Ectodermal cell (in vitro differentiated cells): ENCODE data around the gene TIMP1.
A peak's percentile ranks its signal among the peaks of the same experiment; 100 is the strongest.

ENCODE experiments used
- H3K27ac ChIP-seq: 2 replicates; pipeline ENCODE4 v1.7.0; 2013; ENCODE audit warnings: mild to moderate bottlenecking, low read depth, low read length; ENCODE audit not compliant: insufficient read depth, poor library complexity, severe bottlenecking
- H3K27me3 ChIP-seq: 2 replicates; pipeline ENCODE4 v1.7.0; 2013; ENCODE audit warnings: mild to moderate bottlenecking, low read length; ENCODE audit not compliant: insufficient read depth, control insufficient read depth, poor library complexity, severe bottlenecking
- H3K36me3 ChIP-seq: one replicate; pipeline ENCODE4 v1.7.0; 2013; ENCODE audit warnings: low read length; ENCODE audit not compliant: control insufficient read depth, insufficient read depth
- H3K4me1 ChIP-seq: one replicate; pipeline ENCODE4 v1.7.0; 2013; ENCODE audit warnings: low read length; ENCODE audit not compliant: control insufficient read depth, insufficient read depth
- H3K4me3 ChIP-seq: 2 replicates; pipeline ENCODE4 v1.7.0; 2013; ENCODE audit warnings: low read depth, low read length, control low read depth; ENCODE audit not compliant: insufficient read depth
- H3K9me3 ChIP-seq: 2 replicates; pipeline ENCODE4 v1.7.0; 2013; ENCODE audit warnings: mild to moderate bottlenecking, low read length, moderate library complexity; ENCODE audit not compliant: control insufficient read depth
- WGBS, 2 experiments: methylation state at CpG; one replicate each; pipeline ENCODE4 v1.1.7; 2013; ENCODE audit warnings: missing lambda C conversion rate in 2 of 2; 5-methylcytosine and 5-hydroxymethylcytosine counted together

Gene TIMP1

GRCh38 chrX:47618923-47619485 is 36.8 kb downstream of the TIMP1 start:
- no peak overlapping the region for H3K27ac ChIP-seq
- no peaks in the 10 kb centered on the region for H3K9me3 ChIP-seq
- no peaks in the 10 kb centered on the region for H3K4me1 ChIP-seq
- peak overlapping the region; percentile 32 for H3K4me3 ChIP-seq
- 48% methylated on average over 32 of the region's 32 CpGs for WGBS, 2 experiments
- H3K27me3 ChIP-seq = peaks cover 17% of the 10 kb centered on the region
- no peaks in the 10 kb centered on the region for H3K36me3 ChIP-seq

- Histone ChIP-seq H3K4me1 (no peaks in the 10 kb centered on the region), H3K36me3 (no peaks in the 10 kb centered on the region), H3K27ac (no peak within 1 kb of the TSS), H3K9me3 (no peaks in the 10 kb centered on the region), H3K4me3 (peak within 1 kb of the TSS; percentile 32), H3K27me3 (peaks cover 17% of the 10 kb centered on the region)
- 1 to 2% methylated on average over 81 to 88 of the region's 88 CpGs for WGBS, 2 experiments
Observed at GRCh38 chrX:47619486-47620302, 37.5 kb downstream of the TIMP1 start, which contains the start of gene SYN1. TSS of gene SYN1 (minus strand) at chrX:47619857. CDS start at chrX:47619728, 129 bp downstream.

- Histone ChIP-seq H3K4me3 (no peak overlapping the region), H3K9me3 (no peaks in the 10 kb centered on the region), H3K4me1 (no peaks in the 10 kb centered on the region), H3K27me3 (peaks cover 17% of the 10 kb centered on the region), H3K36me3 (no peaks in the 10 kb centered on the region), H3K27ac (no peak overlapping the region)
- 55 to 58% methylated on average over 9 of the region's 9 CpGs for WGBS, 2 experiments
Observed at GRCh38 chrX:47620303-47620685, 38.1 kb downstream of the TIMP1 start.

- H3K4me1 ChIP-seq = no peaks in the 10 kb centered on the region
- no peak overlapping the region for H3K4me3 ChIP-seq
- H3K27me3 ChIP-seq = peaks cover 17% of the 10 kb centered on the region
- H3K27ac ChIP-seq = no peak overlapping the region
- WGBS, 2 experiments = 87 to 89% methylated on average over 6 of the region's 6 CpGs
- no peaks in the 10 kb centered on the region for H3K36me3 ChIP-seq
- no peaks in the 10 kb centered on the region for H3K9me3 ChIP-seq
Observed at GRCh38 chrX:47621851-47622250, 39.6 kb downstream of the TIMP1 start.

- WGBS, 2 experiments = 0 to 1% methylated on average over 34 to 35 of the region's 35 CpGs
- Histone ChIP-seq H3K36me3 (no peaks in the 10 kb centered on the region), H3K27ac (no peak overlapping the region), H3K4me3 (peak overlapping the region; percentile 31), H3K9me3 (no peaks in the 10 kb centered on the region), H3K27me3 (peaks cover 14% of the 10 kb centered on the region), H3K4me1 (no peaks in the 10 kb centered on the region)
Observed at GRCh38 chrX:47623540-47624027, 41.3 kb downstream of the TIMP1 start.

- H3K27ac ChIP-seq = no peak overlapping the region
- no peaks in the 10 kb centered on the region for H3K4me1 ChIP-seq
- H3K4me3 ChIP-seq = no peak overlapping the region
- no peaks in the 10 kb centered on the region for H3K36me3 ChIP-seq
- peaks cover 6% of the 10 kb centered on the region for H3K27me3 ChIP-seq
- H3K9me3 ChIP-seq = no peaks in the 10 kb centered on the region
- WGBS, 2 experiments = 93 to 100% methylated on average over 2 of the region's 2 CpGs
Observed at GRCh38 chrX:47625365-47625764, 43.1 kb downstream of the TIMP1 start.

GRCh38 chrX:47628982-47629381 is 46.7 kb downstream of the TIMP1 start:
- no peaks in the 10 kb centered on the region for H3K4me1 ChIP-seq
- H3K27ac ChIP-seq = no peak overlapping the region
- H3K4me3 ChIP-seq = no peak overlapping the region
- H3K9me3 ChIP-seq = no peaks in the 10 kb centered on the region
- no peaks in the 10 kb centered on the region for H3K36me3 ChIP-seq
- no peaks in the 10 kb centered on the region for H3K27me3 ChIP-seq
- 90 to 100% methylated on average over 1 of the region's 1 CpG for WGBS, 2 experiments

GRCh38 chrX:47629419-47630200 is 47.4 kb downstream of the TIMP1 start, which contains the start of gene CFP:
TSS of gene CFP (minus strand) at chrX:47629930. CDS start at chrX:47629844, 86 bp downstream.
- Histone ChIP-seq H3K27ac (no peak within 1 kb of the TSS), H3K4me3 (no peak within 1 kb of the TSS), H3K9me3 (no peaks in the 10 kb centered on the region), H3K27me3 (no peaks in the 10 kb centered on the region), H3K4me1 (no peaks in the 10 kb centered on the region), H3K36me3 (no peaks in the 10 kb centered on the region)
- WGBS, 2 experiments = 75 to 76% methylated on average over 13 to 14 of the region's 14 CpGs

- Histone ChIP-seq H3K27ac (no peak overlapping the region), H3K36me3 (no peaks in the 10 kb centered on the region)
Observed at GRCh38 chrX:47631676-47632075, 49.4 kb downstream of the TIMP1 start.

GRCh38 chrX:47632666-47633065 is 50.4 kb downstream of the TIMP1 start:
- H3K4me1 ChIP-seq = peaks cover 4% of the 10 kb centered on the region
- no peaks in the 10 kb centered on the region for H3K9me3 ChIP-seq
- H3K4me3 ChIP-seq = no peak overlapping the region
- H3K27ac ChIP-seq = no peak overlapping the region
- WGBS, 2 experiments = 67 to 71% methylated on average over 4 of the region's 4 CpGs
- H3K27me3 ChIP-seq = no peaks in the 10 kb centered on the region
- no peaks in the 10 kb centered on the region for H3K36me3 ChIP-seq

More at GRCh38 chrX:47631676-47632075, 49.4 kb downstream of the TIMP1 start:
- H3K4me3 ChIP-seq = no peak overlapping the region
- 94 to 97% methylated on average over 5 of the region's 5 CpGs for WGBS, 2 experiments
- no peaks in the 10 kb centered on the region for H3K9me3 ChIP-seq
- no peaks in the 10 kb centered on the region for H3K27me3 ChIP-seq
- H3K4me1 ChIP-seq = peaks cover 1% of the 10 kb centered on the region
